Activated T-cell treated with anti-CD3 and anti-CD28 coated beads, Interleukin-2, amount 50 U/mL, for 48 hours (primary cell): Measurements from ENCODE around the gene NR1H2.
A peak's percentile ranks its signal among the peaks of the same experiment; 100 is the strongest.
"Not testable (repeated sequence)": the region's sequence is repeated elsewhere in the genome, so short reads cannot be mapped to it uniquely, and the experiment has no call there.

Experiments used
- DNase-seq, 2 experiments: peaks; one replicate each; pipeline ENCODE4 v3.0.0-alpha.2; 2020

NR1H2 gene

GRCh38 chr19:50376166-50377050 is at the start of gene NR1H2:
Gene NR1H2 (plus strand): TSS chr19:50376457. CDS start chr19:50377606, 1,149 bp downstream.
- DNase-seq, result peak; percentile 96

- DNase-seq, result no peak
Measured at GRCh38 chr19:50327013-50327412, 49.2 kb upstream of the NR1H2 start.

GRCh38 chr19:50327461-50328223 is 48.6 kb upstream of the NR1H2 start:
- no peak for DNase-seq

- peak; percentile 54 to 68 for DNase-seq
Measured at GRCh38 chr19:50328224-50328872, 47.9 kb upstream of the NR1H2 start.

GRCh38 chr19:50328873-50329145 is 47.4 kb upstream of the NR1H2 start:
- DNase-seq, result no peak

GRCh38 chr19:50329146-50329925 is 46.9 kb upstream of the NR1H2 start, which contains the start of gene KCNC3:
Gene KCNC3 (minus strand): TSS chr19:50329377. CDS start chr19:50329082, 295 bp downstream.
- peak; percentile 97 to 98 for DNase-seq

- not testable (repeated sequence) for DNase-seq
Measured at GRCh38 chr19:50329926-50330294, 46.3 kb upstream of the NR1H2 start.

GRCh38 chr19:50330365-50331078 is 45.7 kb upstream of the NR1H2 start:
- peak; percentile 86 to 91 for DNase-seq

- no peak for DNase-seq
Measured at GRCh38 chr19:50331221-50331993, 44.9 kb upstream of the NR1H2 start.

GRCh38 chr19:50331994-50332243 is 44.3 kb upstream of the NR1H2 start:
- no peak for DNase-seq

- no peak for DNase-seq
Measured at GRCh38 chr19:50332244-50333038, 43.8 kb upstream of the NR1H2 start.

GRCh38 chr19:50333235-50333736 is 43.0 kb upstream of the NR1H2 start:
- DNase-seq, result peak; percentile 96

- peak in 1 of 2 experiments; percentile 92 for DNase-seq
Measured at GRCh38 chr19:50333737-50334617, 42.3 kb upstream of the NR1H2 start.

GRCh38 chr19:50334741-50335421 is 41.4 kb upstream of the NR1H2 start:
- no peak for DNase-seq

- DNase-seq, result not testable (repeated sequence)
Measured at GRCh38 chr19:50337031-50337430, 39.2 kb upstream of the NR1H2 start.

GRCh38 chr19:50340331-50340730 is 35.9 kb upstream of the NR1H2 start:
- no peak for DNase-seq

- no peak for DNase-seq
Measured at GRCh38 chr19:50341091-50341564, 35.1 kb upstream of the NR1H2 start.

- no peak for DNase-seq
Measured at GRCh38 chr19:50344661-50345318, 31.5 kb upstream of the NR1H2 start.
